ENCODE data around the gene UBE3B.

UBE3B gene

DNA sequence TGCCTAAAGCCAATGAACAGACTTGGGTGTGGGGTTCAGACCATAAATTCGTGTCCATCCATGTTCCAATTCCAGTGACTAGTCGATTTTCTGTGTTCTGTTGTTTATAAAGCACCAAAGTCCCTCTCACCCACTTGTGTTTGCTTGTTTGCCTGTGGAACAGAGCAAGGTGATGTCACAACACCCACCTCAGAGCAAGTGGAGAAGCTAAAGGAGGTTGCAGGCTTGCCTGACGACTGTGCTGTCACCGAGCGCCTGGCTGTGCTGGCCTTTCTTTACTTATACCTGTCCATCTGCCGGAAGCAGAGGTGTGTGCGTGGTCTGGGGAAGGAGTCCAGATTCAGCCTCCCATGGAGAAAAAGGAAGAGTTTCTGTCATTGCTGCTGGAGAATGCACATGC is 102.2 kb downstream of the UBE3B start:
- H3K4me3 ChIP-seq (ENCODE audit: low read length): no peak overlapping the region
- no peak overlapping the region for H3K56ac ChIP-seq (ENCODE audit: low read length)
- H3K18ac ChIP-seq (ENCODE audit: low read length): no peak overlapping the region
- H2AK5ac ChIP-seq (ENCODE audit: low read length): no peak overlapping the region
- no peak overlapping the region for H3K9ac ChIP-seq (ENCODE audit: low read length)
- no peak overlapping the region for H3K23ac ChIP-seq (ENCODE audit: low read length)
- peaks cover 2% of the 10 kb centered on the region for H3K79me2 ChIP-seq (ENCODE audit: control insufficient read depth, insufficient read depth, low read length)
- no peak overlapping the region for H4K8ac ChIP-seq (ENCODE audit: low read depth, low read length)
- H3K27ac ChIP-seq (ENCODE audit: low read depth, low read length): no peak overlapping the region
- DNase-seq: no peak
- no peak overlapping the region for H2BK15ac ChIP-seq (replicated peaks; ENCODE audit: low read depth)
- H3K4ac ChIP-seq (ENCODE audit: low read depth, low read length): no peak overlapping the region
- H2BK5ac ChIP-seq (ENCODE audit: low read length): no peak overlapping the region
- no CpG with 5 or more reads among the region's 7 CpGs for WGBS (ENCODE audit: extremely low coverage, insufficient coverage, low lambda C conversion rate)
- peaks cover under 1% of the 10 kb centered on the region for H3K4me1 ChIP-seq (ENCODE audit: control insufficient read depth, low read depth, low read length)
- H3K79me1 ChIP-seq (ENCODE audit: low read length): peaks cover 13% of the 10 kb centered on the region
- no peaks in the 10 kb centered on the region for H3K27me3 ChIP-seq (ENCODE audit: insufficient read depth, low read length, poor library complexity)
- H3K36me3 ChIP-seq (ENCODE audit: control insufficient read depth, insufficient read depth, low read length): peaks cover 12% of the 10 kb centered on the region
- H2BK120ac ChIP-seq (ENCODE audit: low read depth, low read length): no peak overlapping the region
- H4K5ac ChIP-seq (ENCODE audit: low read length): no peak overlapping the region
- H3K4me2 ChIP-seq (ENCODE audit: low read length): no peak overlapping the region

DNA sequence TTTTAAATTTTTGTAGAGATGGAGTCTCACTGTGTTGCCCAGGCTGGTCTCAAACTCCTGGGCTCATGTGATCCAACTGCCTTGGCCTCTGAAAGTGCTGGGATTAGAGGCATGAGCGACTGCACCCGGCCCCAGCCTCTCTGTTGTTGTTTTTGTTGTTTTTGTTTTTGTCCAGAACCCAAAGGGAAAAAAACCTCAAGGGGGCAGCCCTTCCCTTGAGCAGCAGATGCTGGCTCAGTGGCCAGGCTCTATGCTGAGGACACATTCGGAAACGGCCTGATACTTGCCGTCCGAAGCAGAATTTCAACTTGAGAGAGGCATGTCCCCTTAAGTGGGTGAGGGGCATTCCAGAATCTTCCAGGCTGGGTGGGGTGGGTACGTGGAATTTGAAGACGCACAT is 102.8 kb downstream of the UBE3B start:
- Histone ChIP-seq H3K27me3 (ENCODE audit: insufficient read depth, low read length, poor library complexity) (no peaks in the 10 kb centered on the region), H3K27ac (ENCODE audit: low read depth, low read length) (no peak overlapping the region), H3K4me3 (ENCODE audit: low read length) (no peak overlapping the region), H2BK15ac (replicated peaks; ENCODE audit: low read depth) (no peak overlapping the region), H4K8ac (ENCODE audit: low read depth, low read length) (no peak overlapping the region), H2BK5ac (ENCODE audit: low read length) (no peak overlapping the region), H3K79me2 (ENCODE audit: control insufficient read depth, insufficient read depth, low read length) (peaks cover 2% of the 10 kb centered on the region), H3K4ac (ENCODE audit: low read depth, low read length) (no peak overlapping the region), H3K36me3 (ENCODE audit: control insufficient read depth, insufficient read depth, low read length) (peaks cover 12% of the 10 kb centered on the region), H2BK120ac (ENCODE audit: low read depth, low read length) (no peak overlapping the region), H4K5ac (ENCODE audit: low read length) (no peak overlapping the region), H3K4me1 (ENCODE audit: control insufficient read depth, low read depth, low read length) (no peaks in the 10 kb centered on the region), H3K56ac (ENCODE audit: low read length) (no peak overlapping the region), H3K18ac (ENCODE audit: low read length) (no peak overlapping the region), H2AK5ac (ENCODE audit: low read length) (no peak overlapping the region), H3K4me2 (ENCODE audit: low read length) (no peak overlapping the region), H3K79me1 (ENCODE audit: low read length) (peaks cover 9% of the 10 kb centered on the region), H3K9ac (ENCODE audit: low read length) (no peak overlapping the region), H3K23ac (ENCODE audit: low read length) (no peak overlapping the region)
- no CpG with 5 or more reads among the region's 8 CpGs for WGBS (ENCODE audit: extremely low coverage, insufficient coverage, low lambda C conversion rate)
- no peak for DNase-seq

DNA sequence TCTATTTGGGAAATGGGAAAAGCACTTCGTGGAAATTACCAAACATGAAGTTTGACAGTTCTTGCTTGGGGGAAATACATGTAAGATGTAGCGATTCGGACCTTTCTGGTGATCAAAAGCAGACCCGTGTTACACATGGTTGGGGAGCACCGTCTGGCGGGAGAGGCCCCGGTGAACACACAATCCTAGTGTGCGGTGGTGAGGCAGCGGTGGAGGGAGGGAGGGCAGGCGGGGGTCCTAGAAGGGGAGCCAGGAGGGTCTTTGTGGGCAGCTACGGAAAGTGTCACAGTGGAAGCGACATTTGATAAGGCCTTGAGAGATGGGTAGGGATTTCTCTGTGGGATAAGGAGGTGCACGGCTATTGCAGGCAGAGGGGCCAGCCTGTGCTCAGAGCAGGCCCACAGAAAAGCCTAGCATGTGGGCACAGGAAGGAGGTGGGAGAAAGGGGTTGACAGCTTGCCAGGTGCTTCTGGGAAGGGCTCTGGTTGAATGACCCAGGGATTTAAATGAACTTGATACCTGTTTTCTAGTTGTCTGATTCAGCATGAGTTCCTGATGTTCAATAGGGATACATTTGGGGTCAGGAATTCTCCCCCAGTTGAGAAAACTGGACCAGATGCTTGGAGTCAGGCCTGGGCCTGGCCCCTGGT is 103.4 kb downstream of the UBE3B start:
- no CpG with 5 or more reads among the region's 13 CpGs for WGBS (ENCODE audit: extremely low coverage, insufficient coverage, low lambda C conversion rate)

DNA sequence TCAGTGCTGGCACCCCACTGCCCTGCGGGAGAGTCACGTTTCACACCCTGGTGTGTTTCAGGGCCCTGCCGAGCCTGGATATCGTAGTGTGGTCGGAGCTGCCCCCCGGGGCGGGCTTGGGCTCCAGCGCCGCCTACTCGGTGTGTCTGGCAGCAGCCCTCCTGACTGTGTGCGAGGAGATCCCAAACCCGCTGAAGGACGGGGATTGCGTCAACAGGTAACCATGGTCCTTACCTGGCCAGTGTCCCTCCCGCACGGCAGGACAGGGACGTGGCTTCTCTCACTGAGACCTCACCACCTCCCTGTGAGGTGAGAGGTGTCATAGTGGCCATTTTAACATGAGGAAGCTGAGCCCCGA is 103.9 kb downstream of the UBE3B start:
- Histone ChIP-seq H3K36me3 (ENCODE audit: control insufficient read depth, insufficient read depth, low read length) (peaks cover 12% of the 10 kb centered on the region), H3K27me3 (ENCODE audit: insufficient read depth, low read length, poor library complexity) (no peaks in the 10 kb centered on the region)
- WGBS (ENCODE audit: extremely low coverage, insufficient coverage, low lambda C conversion rate): no CpG with 5 or more reads among the region's 18 CpGs

More for the DNA sequence above, 103.4 kb downstream of the UBE3B start:
- DNase-seq: no peak
- Histone ChIP-seq H4K5ac (ENCODE audit: low read length) (no peak overlapping the region), H2BK5ac (ENCODE audit: low read length) (no peak overlapping the region), H3K56ac (ENCODE audit: low read length) (no peak overlapping the region), H3K9ac (ENCODE audit: low read length) (no peak overlapping the region), H3K23ac (ENCODE audit: low read length) (no peak overlapping the region), H4K8ac (ENCODE audit: low read depth, low read length) (no peak overlapping the region), H3K4me2 (ENCODE audit: low read length) (no peak overlapping the region), H2BK120ac (ENCODE audit: low read depth, low read length) (no peak overlapping the region), H3K27ac (ENCODE audit: low read depth, low read length) (no peak overlapping the region), H3K27me3 (ENCODE audit: insufficient read depth, low read length, poor library complexity) (no peaks in the 10 kb centered on the region), H3K4ac (ENCODE audit: low read depth, low read length) (no peak overlapping the region), H2BK15ac (replicated peaks; ENCODE audit: low read depth) (no peak overlapping the region), H2AK5ac (ENCODE audit: low read length) (no peak overlapping the region), H3K18ac (ENCODE audit: low read length) (no peak overlapping the region), H3K79me2 (ENCODE audit: control insufficient read depth, insufficient read depth, low read length) (peaks cover under 1% of the 10 kb centered on the region), H3K79me1 (ENCODE audit: low read length) (peaks cover 7% of the 10 kb centered on the region), H3K4me1 (ENCODE audit: control insufficient read depth, low read depth, low read length) (no peaks in the 10 kb centered on the region), H3K4me3 (ENCODE audit: low read length) (no peak overlapping the region), H3K36me3 (ENCODE audit: control insufficient read depth, insufficient read depth, low read length) (peaks cover 12% of the 10 kb centered on the region)

DNA sequence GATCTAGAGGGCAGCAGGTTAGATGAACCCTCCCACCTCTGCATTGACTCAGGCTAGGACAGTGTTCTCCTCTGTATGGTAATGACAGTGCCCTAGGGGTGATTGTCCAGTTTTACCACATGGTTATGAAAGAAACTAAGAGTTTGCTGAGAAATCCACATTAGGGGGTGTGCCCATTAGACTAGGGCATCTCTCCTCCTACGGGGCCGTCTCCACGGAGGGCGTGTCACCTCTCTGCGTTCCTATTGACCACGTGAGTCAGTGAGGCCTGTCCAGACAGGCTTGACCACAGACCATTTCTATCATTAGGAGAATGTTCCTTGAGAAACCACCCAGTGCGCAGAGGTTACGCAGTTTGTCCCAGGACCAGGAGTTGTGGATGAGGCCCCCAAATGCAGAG is 104.4 kb downstream of the UBE3B start:
- WGBS (ENCODE audit: extremely low coverage, insufficient coverage, low lambda C conversion rate): no CpG with 5 or more reads among the region's 8 CpGs
- no peak overlapping the region for H2BK120ac ChIP-seq (ENCODE audit: low read depth, low read length)
- H3K9ac ChIP-seq (ENCODE audit: low read length): no peak overlapping the region
- no peaks in the 10 kb centered on the region for H3K27me3 ChIP-seq (ENCODE audit: insufficient read depth, low read length, poor library complexity)
- no peaks in the 10 kb centered on the region for H3K4me1 ChIP-seq (ENCODE audit: control insufficient read depth, low read depth, low read length)
- no peak overlapping the region for H3K4me2 ChIP-seq (ENCODE audit: low read length)
- H4K5ac ChIP-seq (ENCODE audit: low read length): no peak overlapping the region
- peaks cover 15% of the 10 kb centered on the region for H3K36me3 ChIP-seq (ENCODE audit: control insufficient read depth, insufficient read depth, low read length)
- H4K8ac ChIP-seq (ENCODE audit: low read depth, low read length): no peak overlapping the region
- H3K4me3 ChIP-seq (ENCODE audit: low read length): no peak overlapping the region
- no peak overlapping the region for H3K23ac ChIP-seq (ENCODE audit: low read length)
- H3K79me2 ChIP-seq (ENCODE audit: control insufficient read depth, insufficient read depth, low read length): no peaks in the 10 kb centered on the region
- peaks cover 5% of the 10 kb centered on the region for H3K79me1 ChIP-seq (ENCODE audit: low read length)
- no peak overlapping the region for H3K56ac ChIP-seq (ENCODE audit: low read length)
- H2BK15ac ChIP-seq (replicated peaks; ENCODE audit: low read depth): no peak overlapping the region
- no peak overlapping the region for H3K18ac ChIP-seq (ENCODE audit: low read length)
- H2BK5ac ChIP-seq (ENCODE audit: low read length): no peak overlapping the region
- no peak overlapping the region for H3K4ac ChIP-seq (ENCODE audit: low read depth, low read length)
- DNase-seq: no peak
- H3K27ac ChIP-seq (ENCODE audit: low read depth, low read length): no peak overlapping the region
- no peak overlapping the region for H2AK5ac ChIP-seq (ENCODE audit: low read length)

More for the DNA sequence above, 103.9 kb downstream of the UBE3B start:
- H3K79me1 ChIP-seq (ENCODE audit: low read length): peaks cover 5% of the 10 kb centered on the region
- H3K4me1 ChIP-seq (ENCODE audit: control insufficient read depth, low read depth, low read length): no peaks in the 10 kb centered on the region
- H4K8ac ChIP-seq (ENCODE audit: low read depth, low read length): no peak overlapping the region
- H3K56ac ChIP-seq (ENCODE audit: low read length): no peak overlapping the region
- no peak overlapping the region for H3K4me3 ChIP-seq (ENCODE audit: low read length)
- no peak overlapping the region for H3K23ac ChIP-seq (ENCODE audit: low read length)
- no peak overlapping the region for H3K9ac ChIP-seq (ENCODE audit: low read length)
- no peak overlapping the region for H2BK5ac ChIP-seq (ENCODE audit: low read length)
- H3K18ac ChIP-seq (ENCODE audit: low read length): no peak overlapping the region
- no peak overlapping the region for H3K4ac ChIP-seq (ENCODE audit: low read depth, low read length)
- no peak overlapping the region for H2AK5ac ChIP-seq (ENCODE audit: low read length)
- no peak overlapping the region for H2BK15ac ChIP-seq (replicated peaks; ENCODE audit: low read depth)
- H3K79me2 ChIP-seq (ENCODE audit: control insufficient read depth, insufficient read depth, low read length): no peaks in the 10 kb centered on the region
- H2BK120ac ChIP-seq (ENCODE audit: low read depth, low read length): no peak overlapping the region
- no peak overlapping the region for H3K4me2 ChIP-seq (ENCODE audit: low read length)
- no peak overlapping the region for H4K5ac ChIP-seq (ENCODE audit: low read length)
- H3K27ac ChIP-seq (ENCODE audit: low read depth, low read length): no peak overlapping the region
- DNase-seq: no peak

DNA sequence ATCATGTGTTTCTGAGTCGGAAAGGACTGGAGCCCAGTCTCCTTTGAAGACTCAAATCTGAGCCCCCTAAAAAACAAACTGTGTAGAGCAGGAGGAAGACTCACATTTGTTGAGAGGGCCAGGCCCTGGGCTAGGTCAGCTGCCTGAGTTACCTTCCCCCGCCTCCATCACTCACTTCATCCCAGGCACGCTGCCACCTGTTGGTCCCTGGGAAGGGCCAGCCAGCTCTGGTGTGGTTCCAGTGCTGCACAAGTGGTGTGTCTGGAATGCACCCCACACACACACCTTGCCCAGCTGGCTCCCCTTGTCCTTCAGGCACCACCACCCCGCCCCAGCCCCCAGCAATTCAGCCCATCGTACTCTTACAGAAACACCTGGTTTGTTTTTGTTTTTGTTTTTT is 105.2 kb downstream of the UBE3B start:
- no CpG with 5 or more reads among the region's 5 CpGs for WGBS (ENCODE audit: extremely low coverage, insufficient coverage, low lambda C conversion rate)
- Histone ChIP-seq H3K4me3 (ENCODE audit: low read length) (no peak overlapping the region), H3K56ac (ENCODE audit: low read length) (no peak overlapping the region), H3K79me1 (ENCODE audit: low read length) (peaks cover 3% of the 10 kb centered on the region), H2AK5ac (ENCODE audit: low read length) (no peak overlapping the region), H3K27ac (ENCODE audit: low read depth, low read length) (no peak overlapping the region), H2BK5ac (ENCODE audit: low read length) (no peak overlapping the region), H3K27me3 (ENCODE audit: insufficient read depth, low read length, poor library complexity) (no peaks in the 10 kb centered on the region), H4K8ac (ENCODE audit: low read depth, low read length) (no peak overlapping the region), H2BK15ac (replicated peaks; ENCODE audit: low read depth) (no peak overlapping the region), H3K4ac (ENCODE audit: low read depth, low read length) (no peak overlapping the region), H3K9ac (ENCODE audit: low read length) (no peak overlapping the region), H3K23ac (ENCODE audit: low read length) (no peak overlapping the region), H2BK120ac (ENCODE audit: low read depth, low read length) (no peak overlapping the region), H4K5ac (ENCODE audit: low read length) (no peak overlapping the region), H3K4me1 (ENCODE audit: control insufficient read depth, low read depth, low read length) (no peaks in the 10 kb centered on the region), H3K79me2 (ENCODE audit: control insufficient read depth, insufficient read depth, low read length) (no peaks in the 10 kb centered on the region), H3K4me2 (ENCODE audit: low read length) (no peak overlapping the region), H3K18ac (ENCODE audit: low read length) (no peak overlapping the region), H3K36me3 (ENCODE audit: control insufficient read depth, insufficient read depth, low read length) (peaks cover 15% of the 10 kb centered on the region)
- DNase-seq: peak; percentile 47
